Measurements from ENCODE around the gene MARCHF7. TPM values are rescaled to one million over a fixed set of nuclear protein-coding genes. Genes with fewer than 3 reads are reported as not detected.

Gene MARCHF7, protein sequence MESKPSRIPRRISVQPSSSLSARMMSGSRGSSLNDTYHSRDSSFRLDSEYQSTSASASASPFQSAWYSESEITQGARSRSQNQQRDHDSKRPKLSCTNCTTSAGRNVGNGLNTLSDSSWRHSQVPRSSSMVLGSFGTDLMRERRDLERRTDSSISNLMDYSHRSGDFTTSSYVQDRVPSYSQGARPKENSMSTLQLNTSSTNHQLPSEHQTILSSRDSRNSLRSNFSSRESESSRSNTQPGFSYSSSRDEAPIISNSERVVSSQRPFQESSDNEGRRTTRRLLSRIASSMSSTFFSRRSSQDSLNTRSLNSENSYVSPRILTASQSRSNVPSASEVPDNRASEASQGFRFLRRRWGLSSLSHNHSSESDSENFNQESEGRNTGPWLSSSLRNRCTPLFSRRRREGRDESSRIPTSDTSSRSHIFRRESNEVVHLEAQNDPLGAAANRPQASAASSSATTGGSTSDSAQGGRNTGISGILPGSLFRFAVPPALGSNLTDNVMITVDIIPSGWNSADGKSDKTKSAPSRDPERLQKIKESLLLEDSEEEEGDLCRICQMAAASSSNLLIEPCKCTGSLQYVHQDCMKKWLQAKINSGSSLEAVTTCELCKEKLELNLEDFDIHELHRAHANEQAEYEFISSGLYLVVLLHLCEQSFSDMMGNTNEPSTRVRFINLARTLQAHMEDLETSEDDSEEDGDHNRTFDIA
- 44.4 to 68.1 TPM (median 59.5 TPM) in 5 replicates for total RNA-seq (2022; extraction: Qiagen RNA extraction; ENCODE audit: low read depth)

DNA sequence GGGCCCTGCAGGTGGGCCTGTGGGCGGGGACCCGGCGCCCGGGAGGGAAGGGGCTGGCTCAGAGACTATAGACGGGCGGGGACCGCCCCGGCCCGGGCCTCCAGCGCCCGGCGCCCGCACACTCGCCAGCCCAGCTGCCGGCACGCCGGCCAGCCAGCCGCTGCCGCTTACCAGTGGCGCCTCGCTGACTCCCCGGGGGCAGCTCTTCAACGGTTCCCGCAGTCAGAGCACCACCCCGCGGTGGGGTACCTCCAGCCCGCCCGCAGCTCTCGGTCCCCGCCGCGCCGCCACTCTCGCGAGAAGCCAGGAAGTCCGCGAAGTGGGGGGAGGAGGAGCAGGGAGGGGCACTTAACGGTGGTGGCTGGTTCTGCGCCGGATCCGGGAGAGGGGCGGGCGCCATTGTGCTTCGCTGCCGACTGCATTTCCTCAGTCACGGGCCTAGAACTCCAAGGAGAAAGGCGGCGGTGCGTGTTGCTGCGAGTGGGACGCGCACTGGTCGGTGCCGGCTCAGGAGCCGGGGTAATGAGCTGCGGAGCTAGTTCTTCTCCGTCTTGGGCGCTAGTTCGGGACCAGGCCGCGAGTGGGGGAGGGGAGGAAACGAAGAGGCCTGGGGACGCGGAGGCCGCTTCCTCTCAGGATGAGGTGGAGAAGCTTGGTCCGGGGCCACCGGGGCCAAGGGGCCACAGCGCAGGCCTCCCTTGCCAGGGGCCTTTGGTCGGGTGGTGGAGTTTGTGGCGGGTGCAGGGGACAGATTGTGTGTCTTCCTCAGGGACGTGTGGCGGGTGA lies at the start of gene MARCHF7:
MARCHF7 (plus strand) TSS at position 364 of the 786 bp plus-strand sequence. CDS start 16,517 bp downstream, outside the sequence.

Other genes with a start within 250 kb of the MARCHF7 start
- gene BAZ2B, start 96.0 kb upstream of the MARCHF7 start, total RNA-seq (2022; extraction: Qiagen RNA extraction; ENCODE audit: low read depth) = 8.5 to 14.5 TPM (median 12.2 TPM) in 5 replicates
- 2.0 to 2.8 TPM (median 2.4 TPM) in 5 replicates for gene CD302, start 85.7 kb downstream of the MARCHF7 start, total RNA-seq (2022; extraction: Qiagen RNA extraction; ENCODE audit: low read depth)
- gene LY75, start 192.2 kb downstream of the MARCHF7 start, total RNA-seq (2022; extraction: Qiagen RNA extraction; ENCODE audit: low read depth) = 0.03 to 0.15 TPM (median 0.11 TPM) in 5 replicates

Data from A549 treated with DMSO at 1 μM for 4 hours (cell line).